ENCODE results near the gene GJB6.

The GJB6 gene

GRCh38 chr13:20221772-20222171 lies 10.3 kb downstream of the GJB6 start:
- no peak for TF ChIP-seq REST (IDR thresholded peaks at IDR 0.05; ENCODE audit: insufficient read depth in 1 of 2, low read depth in 2 of 2, low read length in 2 of 2)

GRCh38 chr13:20219577-20219976 lies 12.5 kb downstream of the GJB6 start:
- TF ChIP-seq POLR2AphosphoS5 (IDR thresholded peaks at IDR 0.05; ENCODE audit: low read depth, low read length) (no peak), FOXP2 (optimal IDR thresholded peaks at IDR 0.05; ENCODE audit: borderline replicate concordance, extremely low read depth, extremely low read length, insufficient read depth) (no peak), SIN3A (IDR thresholded peaks at IDR 0.05; ENCODE audit: borderline replicate concordance, insufficient read depth, low read length) (no peak), REST (IDR thresholded peaks at IDR 0.05; ENCODE audit: insufficient read depth in 1 of 2, low read depth in 2 of 2, low read length in 2 of 2) (no peak), TAF1 (IDR thresholded peaks at IDR 0.05; ENCODE audit: borderline replicate concordance, insufficient read depth, low read length) (no peak)

- TF ChIP-seq POLR2AphosphoS5 (IDR thresholded peaks at IDR 0.05; ENCODE audit: low read depth, low read length) (no peak), SIN3A (IDR thresholded peaks at IDR 0.05; ENCODE audit: borderline replicate concordance, insufficient read depth, low read length) (no peak), FOXP2 (optimal IDR thresholded peaks at IDR 0.05; ENCODE audit: borderline replicate concordance, extremely low read depth, extremely low read length, insufficient read depth) (no peak), REST (IDR thresholded peaks at IDR 0.05; ENCODE audit: insufficient read depth in 1 of 2, low read depth in 2 of 2, low read length in 2 of 2) (no peak), TAF1 (IDR thresholded peaks at IDR 0.05; ENCODE audit: borderline replicate concordance, insufficient read depth, low read length) (no peak)
These were observed 15.0 kb downstream of the GJB6 start for GRCh38 chr13:20217168-20217567.

- TF ChIP-seq TAF1 (IDR thresholded peaks at IDR 0.05; ENCODE audit: borderline replicate concordance, insufficient read depth, low read length) (no peak), POLR2AphosphoS5 (IDR thresholded peaks at IDR 0.05; ENCODE audit: low read depth, low read length) (no peak), FOXP2 (optimal IDR thresholded peaks at IDR 0.05; ENCODE audit: borderline replicate concordance, extremely low read depth, extremely low read length, insufficient read depth) (no peak), SIN3A (IDR thresholded peaks at IDR 0.05; ENCODE audit: borderline replicate concordance, insufficient read depth, low read length) (no peak), REST (IDR thresholded peaks at IDR 0.05; ENCODE audit: insufficient read depth in 1 of 2, low read depth in 2 of 2, low read length in 2 of 2) (no peak)
These were observed 22.2 kb downstream of the GJB6 start for GRCh38 chr13:20209948-20210347.

- TF ChIP-seq POLR2AphosphoS5 (IDR thresholded peaks at IDR 0.05; ENCODE audit: low read depth, low read length) (no peak), TAF1 (IDR thresholded peaks at IDR 0.05; ENCODE audit: borderline replicate concordance, insufficient read depth, low read length) (no peak), FOXP2 (optimal IDR thresholded peaks at IDR 0.05; ENCODE audit: borderline replicate concordance, extremely low read depth, extremely low read length, insufficient read depth) (no peak), SIN3A (IDR thresholded peaks at IDR 0.05; ENCODE audit: borderline replicate concordance, insufficient read depth, low read length) (no peak), REST (IDR thresholded peaks at IDR 0.05; ENCODE audit: insufficient read depth in 1 of 2, low read depth in 2 of 2, low read length in 2 of 2) (no peak)
These were observed 25.4 kb downstream of the GJB6 start for GRCh38 chr13:20206698-20207235.

Measured in PFSK-1 (cell line).